Neural cell (in vitro differentiated cells): ENCODE results near the gene RGS6. TPM values are rescaled to one million over a fixed set of nuclear protein-coding genes. Genes with fewer than 3 reads are reported as not detected.

Experiments
- H2AFZ ChIP-seq: fragments of 200-600, 300-800 bp; sonication (generic), shearing (Covaris generic); 2 replicates; pipeline ENCODE4 v1.6.0; 2014; ENCODE audit warnings: low read depth, mild to moderate bottlenecking, antibody characterized with exemption, low read length, moderate library complexity
- H3F3A ChIP-seq: fragments of 200-600 bp; shearing (Covaris generic); 2 replicates; pipeline ENCODE4 v1.6.1; 2016; ENCODE audit warnings: mild to moderate bottlenecking, moderate library complexity, mixed read lengths, antibody characterized with exemption, low read length; ENCODE audit not compliant: insufficient read depth, poor library complexity, severe bottlenecking
- H3K27ac ChIP-seq: fragments of 200-600, 300-800 bp; sonication (generic), shearing (Covaris generic); 2 replicates; pipeline ENCODE4 v1.5.1; 2014; ENCODE audit warnings: mild to moderate bottlenecking, low read length, moderate library complexity
- H3K27me3 ChIP-seq: fragments of 300-800, 200-600 bp; sonication (generic), shearing (Covaris generic); 2 replicates; pipeline ENCODE4 v1.6.0; 2014; ENCODE audit warnings: mild to moderate bottlenecking, low read depth, low read length, moderate library complexity; ENCODE audit not compliant: insufficient read depth
- H3K36me3 ChIP-seq: fragments of 300-800, 200-600 bp; sonication (generic), shearing (Covaris generic); 2 replicates; pipeline ENCODE4 v1.5.1; 2014; ENCODE audit warnings: mild to moderate bottlenecking, antibody characterized with exemption, low read length, moderate library complexity; ENCODE audit not compliant: insufficient read depth
- H3K4me2 ChIP-seq: fragments of 300-800, 200-600 bp; sonication (generic), shearing (Covaris generic); 2 replicates; pipeline ENCODE4 v1.6.0; 2014; ENCODE audit warnings: mild to moderate bottlenecking, low read length
- H3K4me3 ChIP-seq: fragments of 300-800, 200-600 bp; sonication (generic), shearing (Covaris generic); 2 replicates; pipeline ENCODE4 v1.5.1; 2014; ENCODE audit warnings: mild to moderate bottlenecking, low read length, moderate library complexity
- H3K79me2 ChIP-seq: fragments of 200-600 bp; shearing (Covaris generic); replicated peaks from 2 replicates; pipeline ENCODE4 v1.6.0; 2014; ENCODE audit warnings: mild to moderate bottlenecking, low read length, moderate library complexity; ENCODE audit not compliant: insufficient read depth
- H3K9ac ChIP-seq: fragments of 300-800, 200-600 bp; sonication (generic), shearing (Covaris generic); 2 replicates; pipeline ENCODE4 v1.6.1; 2016; ENCODE audit warnings: mild to moderate bottlenecking, low read length, mixed read lengths
- H3K9me2 ChIP-seq: fragments of 200-600 bp; shearing (Covaris generic); 2 replicates; pipeline ENCODE4 v1.6.1; 2016; ENCODE audit warnings: mild to moderate bottlenecking, low read length, mixed read lengths; ENCODE audit not compliant: insufficient read depth
- H3K9me3 ChIP-seq: fragments of 200-600, 300-800 bp; sonication (generic), shearing (Covaris generic); 2 replicates; pipeline ENCODE4 v1.6.1; 2016; ENCODE audit warnings: mild to moderate bottlenecking, mixed run types, low read length, moderate library complexity, mixed read lengths
- H4K20me1 ChIP-seq: fragments of 200-600 bp; shearing (Covaris generic); 2 replicates; pipeline ENCODE4 v1.6.1; 2016; ENCODE audit warnings: mild to moderate bottlenecking, mixed run types; ENCODE audit not compliant: insufficient read depth
- CTCF ChIP-seq: fragments of 450-650 bp; IDR thresholded peaks from 2 replicates; pipeline ENCODE4 v1.5.1; 2014; ENCODE audit warnings: antibody characterized with exemption, mild to moderate bottlenecking, moderate library complexity; ENCODE audit not compliant: poor library complexity, severe bottlenecking
- EP300 ChIP-seq: fragments of 450-650 bp; conservative IDR thresholded peaks from 2 replicates; pipeline ENCODE4 v1.6.1; 2014; ENCODE audit warnings: antibody characterized with exemption, mild to moderate bottlenecking, moderate library complexity; ENCODE audit not compliant: poor library complexity, severe bottlenecking
- EZH2 ChIP-seq: fragments of 200-600, 300-800 bp; shearing (Covaris generic), sonication (generic); IDR thresholded peaks from 2 replicates; pipeline ENCODE4 v1.6.1; 2014; ENCODE audit warnings: antibody characterized with exemption, low read length, borderline replicate concordance, mild to moderate bottlenecking; ENCODE audit not compliant: insufficient read depth, poor library complexity, severe bottlenecking
- MXI1 ChIP-seq: fragments of 450-650 bp; conservative IDR thresholded peaks from 2 replicates; pipeline ENCODE4 v1.6.1; 2014; ENCODE audit warnings: antibody characterized with exemption, mild to moderate bottlenecking; ENCODE audit not compliant: poor library complexity, severe bottlenecking
- POLR2AphosphoS5 ChIP-seq: IDR thresholded peaks from 2 replicates; pipeline ENCODE4 v1.6.1; 2012
- RAD21 ChIP-seq: fragments of 450-650 bp; conservative IDR thresholded peaks from 2 replicates; pipeline ENCODE4 v1.6.1; 2014; ENCODE audit warnings: antibody characterized with exemption, mild to moderate bottlenecking, moderate library complexity
- REST ChIP-seq: IDR thresholded peaks from 2 replicates; pipeline ENCODE4 v1.6.1; 2012; ENCODE audit warnings: borderline replicate concordance
- SMC3 ChIP-seq: fragments of 450-650 bp; conservative IDR thresholded peaks from 2 replicates; pipeline ENCODE4 v1.6.1; 2014; ENCODE audit warnings: antibody characterized with exemption, mild to moderate bottlenecking, moderate library complexity; ENCODE audit not compliant: poor library complexity
- TAF1 ChIP-seq: IDR thresholded peaks from 2 replicates; pipeline ENCODE4 v1.6.1; 2012; ENCODE audit warnings: low read depth
- polyA plus RNA-seq: library from polyadenylated mRNA; depleted of rRNA; stranded (reverse); fragments of >200 nt; gene quantifications from 2 replicates; pipeline ENCODE4 v1.2.3, GENCODE V29; 2014

Gene RGS6
- polyA plus RNA-seq, 1 donor from 2014 or later: 7.3 TPM

GRCh38 chr14:72528059-72528862 lies 596.0 kb downstream of the RGS6 start:
- Histone ChIP-seq H3K9me3 (no peaks in the 10 kb centered on the region), H3K4me3 (no peak overlapping the region), H3K9ac (no peak overlapping the region), H2AFZ (no peak overlapping the region), H3K4me2 (no peak overlapping the region), H3K9me2 (no peaks in the 10 kb centered on the region), H4K20me1 (no peaks in the 10 kb centered on the region), H3F3A (no peaks in the 10 kb centered on the region), H3K36me3 (no peaks in the 10 kb centered on the region), H3K79me2 (no peaks in the 10 kb centered on the region), H3K27ac (no peak overlapping the region), H3K27me3 (no peaks in the 10 kb centered on the region)
- TF ChIP-seq MXI1: no peak
- TF ChIP-seq EZH2: no peak
- no peak for TF ChIP-seq RAD21
- TF ChIP-seq EP300: no peak
- no peak for TF ChIP-seq REST
- no peak for TF ChIP-seq TAF1
- TF ChIP-seq POLR2AphosphoS5: no peak
- TF ChIP-seq SMC3: no peak
- no peak for TF ChIP-seq CTCF

- Histone ChIP-seq H3K9me3 (no peaks in the 10 kb centered on the region), H4K20me1 (no peaks in the 10 kb centered on the region), H3K4me3 (no peak overlapping the region), H3F3A (no peaks in the 10 kb centered on the region), H3K9me2 (no peaks in the 10 kb centered on the region), H3K27me3 (no peaks in the 10 kb centered on the region), H3K79me2 (no peaks in the 10 kb centered on the region), H3K27ac (no peak overlapping the region), H3K4me2 (no peak overlapping the region), H3K9ac (no peak overlapping the region), H2AFZ (no peak overlapping the region), H3K36me3 (no peaks in the 10 kb centered on the region)
- no peak for TF ChIP-seq MXI1
These were observed 596.6 kb downstream of the RGS6 start for GRCh38 chr14:72528863-72529175.
